Tibial nerve (tissue), 4 donors: ENCODE measurements around the gene RELN. TPM values are rescaled to one million over a fixed set of nuclear protein-coding genes. Genes with fewer than 3 reads are reported as not detected.

Experiments used
- DNase-seq, 2 donors: peaks; one replicate each; pipeline ENCODE4 v3.0.0-alpha.2; 2019; ENCODE audit warnings: low spot score in 2 of 2
- H3K27ac ChIP-seq, 4 donors: fragments of 200-600 bp; sonication (generic) in 3 of 4; one replicate each; pipeline ENCODE4 v1.5.1; 2017 to 2019; ENCODE audit warnings: mild to moderate bottlenecking in 1 of 4
- H3K27me3 ChIP-seq, 2 donors: fragments of 200-600 bp; sonication (generic) in 1 of 2; one replicate each; pipeline versions ENCODE4 v1.5.1 to v1.6.0; 2017 to 2019
- H3K36me3 ChIP-seq, 3 donors: fragments of 200-600 bp; sonication (generic); one replicate each; pipeline ENCODE4 v1.5.1; 2018 to 2019
- H3K4me1 ChIP-seq, 4 donors: fragments of 200-600 bp; sonication (generic) in 3 of 4; one replicate each; pipeline ENCODE4 v1.5.1; 2017 to 2019
- H3K4me3 ChIP-seq, 4 donors: fragments of 200-600 bp; sonication (generic) in 3 of 4; one replicate each; pipeline ENCODE4 v1.5.1; 2017 to 2019; ENCODE audit warnings: mild to moderate bottlenecking in 1 of 4, moderate library complexity in 1 of 4
- H3K9me3 ChIP-seq, 4 donors: fragments of 200-600 bp; sonication (generic) in 3 of 4; one replicate each; pipeline ENCODE4 v1.5.1; 2017 to 2019
- CTCF ChIP-seq, 5 experiments: fragments of 200-600 bp in 3 of 5; fragments of 450-650 bp in 2 of 5; sonication (generic) in 3 of 5; IDR thresholded peaks; one replicate each; pipeline ENCODE4 v1.5.1; 2016 to 2019; ENCODE audit warnings: antibody characterized with exemption in 5 of 5, mild to moderate bottlenecking in 3 of 5, moderate library complexity in 2 of 5
- EP300 ChIP-seq, 2 donors: sonication (generic); formaldehyde crosslinking; IDR thresholded peaks; one replicate each; pipeline ENCODE4 v1.6.1; 2017; ENCODE audit warnings: antibody characterized with exemption in 2 of 2, mild to moderate bottlenecking in 1 of 2
- POLR2A ChIP-seq, 2 donors: fragments of 450-650 bp; IDR thresholded peaks; one replicate each; pipeline ENCODE4 v1.6.1; 2017; ENCODE audit warnings: antibody characterized with exemption in 2 of 2, mild to moderate bottlenecking in 2 of 2, moderate library complexity in 2 of 2
- WGBS, 2 donors: methylation state at CpG; one replicate each; pipeline ENCODE4 v1.1.5; 2018; 5-methylcytosine and 5-hydroxymethylcytosine counted together
- total RNA-seq, 4 donors: library from RNA; depleted of rRNA; stranded (reverse); fragments of >200 nt; gene quantifications; one replicate each; pipeline ENCODE4 v1.1.0, GENCODE V29; 2016

RELN gene
- total RNA-seq, 4 donors from 2014 or later = 80.4 to 117 (median 102) TPM

- no peaks in the 10 kb centered on the region for H3K9me3 ChIP-seq
- 33 to 38% methylated on average over 1 of the region's 1 CpG for WGBS, 2 donors
- H3K4me3 ChIP-seq = no peak overlapping the region
- no peak for DNase-seq
- H3K4me1 ChIP-seq = peaks cover 0 to 17% (median 0%) of the 10 kb centered on the region in 4 donors
- H3K27me3 ChIP-seq = no peaks in the 10 kb centered on the region
- TF ChIP-seq EP300 (IDR thresholded peaks at IDR 0.05) = no peak
- no peak for TF ChIP-seq CTCF (IDR thresholded peaks at IDR 0.05)
- TF ChIP-seq POLR2A (IDR thresholded peaks at IDR 0.05) = no peak
- no peaks in the 10 kb centered on the region for H3K36me3 ChIP-seq
- peak overlapping the region in 1 of 4 donors; percentile 64 for H3K27ac ChIP-seq
Observed at GRCh38 chr7:103799298-103799697, 190.2 kb downstream of the RELN start.

GRCh38 chr7:103797647-103798307, 191.7 kb downstream of the RELN start:
- H3K27ac ChIP-seq = no peak overlapping the region
- no peak for DNase-seq
- H3K36me3 ChIP-seq = no peaks in the 10 kb centered on the region
- peaks cover 0 to 20% (median 0%) of the 10 kb centered on the region in 4 donors for H3K4me1 ChIP-seq
- H3K9me3 ChIP-seq = no peaks in the 10 kb centered on the region
- no peak overlapping the region for H3K4me3 ChIP-seq
- 52 to 54% methylated on average over 3 of the region's 3 CpGs for WGBS, 2 donors
- TF ChIP-seq POLR2A (IDR thresholded peaks at IDR 0.05) (no peak), EP300 (IDR thresholded peaks at IDR 0.05) (no peak), CTCF (IDR thresholded peaks at IDR 0.05) (no peak)
- no peaks in the 10 kb centered on the region for H3K27me3 ChIP-seq

GRCh38 chr7:103796327-103796962, 193.0 kb downstream of the RELN start:
- Histone ChIP-seq H3K9me3 (no peaks in the 10 kb centered on the region), H3K27me3 (no peaks in the 10 kb centered on the region), H3K4me1 (peaks cover 0 to 20% (median 0%) of the 10 kb centered on the region in 4 donors), H3K36me3 (no peaks in the 10 kb centered on the region), H3K4me3 (no peak overlapping the region), H3K27ac (no peak overlapping the region)
- 73 to 81% methylated on average over 7 of the region's 7 CpGs for WGBS, 2 donors
- DNase-seq = no peak
- no peak for TF ChIP-seq POLR2A (IDR thresholded peaks at IDR 0.05)
- TF ChIP-seq EP300 (IDR thresholded peaks at IDR 0.05) = no peak
- no peak for TF ChIP-seq CTCF (IDR thresholded peaks at IDR 0.05)

- H3K27me3 ChIP-seq = no peaks in the 10 kb centered on the region
- H3K27ac ChIP-seq = peak overlapping the region in 2 of 4 donors; percentile 11 to 39
- TF ChIP-seq EP300 (IDR thresholded peaks at IDR 0.05) = no peak
- TF ChIP-seq POLR2A (IDR thresholded peaks at IDR 0.05) = no peak
- peaks cover 0 to 6% (median 0%) of the 10 kb centered on the region in 4 donors for H3K9me3 ChIP-seq
- H3K4me3 ChIP-seq = no peak overlapping the region
- no peaks in the 10 kb centered on the region for H3K36me3 ChIP-seq
- H3K4me1 ChIP-seq = peaks cover 0 to 20% (median 0%) of the 10 kb centered on the region in 4 donors
- no peak for DNase-seq
Observed at GRCh38 chr7:103795787-103796186, 193.7 kb downstream of the RELN start.

GRCh38 chr7:103795107-103795506, 194.4 kb downstream of the RELN start:
- DNase-seq = no peak
- Histone ChIP-seq H3K9me3 (peaks cover 0 to 6% (median 0%) of the 10 kb centered on the region in 4 donors), H3K4me3 (no peak overlapping the region), H3K4me1 (peaks cover 0 to 20% (median 0%) of the 10 kb centered on the region in 4 donors), H3K36me3 (no peaks in the 10 kb centered on the region), H3K27me3 (no peaks in the 10 kb centered on the region), H3K27ac (peak overlapping the region in 1 of 4 donors; percentile 39)
- TF ChIP-seq EP300 (IDR thresholded peaks at IDR 0.05) (no peak), CTCF (IDR thresholded peaks at IDR 0.05) (no peak), POLR2A (IDR thresholded peaks at IDR 0.05) (no peak)
- 20 to 28% methylated on average over 1 of the region's 1 CpG for WGBS, 2 donors
